A549 (cell line): Measurements from ENCODE around the gene USP30.

ENCODE experiments used
- FOSB ChIP-seq: fragments of 250-450 bp; sonication (Bioruptor Pico); IDR thresholded peaks from 2 replicates; pipeline ENCODE4 v1.5.0; 2020; ENCODE audit warnings: mild to moderate bottlenecking, moderate library complexity
- FOSL2 ChIP-seq, 2 experiments: fragments of 450-650 bp in 1 of 2; fragments of >200 bp in 1 of 2; sonication (Bioruptor Twin) in 1 of 2; formaldehyde crosslinking; IDR thresholded peaks; 2 replicates each; pipeline versions ENCODE4 v1.5.0 to v1.6.1; 2016 to 2020; ENCODE audit warnings: mild to moderate bottlenecking in 1 of 2, moderate library complexity in 1 of 2
- NFE2L2 ChIP-seq: fragments of 150-350 bp; conservative IDR thresholded peaks from 2 replicates; pipeline ENCODE4 v1.6.1; 2014; ENCODE audit warnings: low read length
- POLR2A ChIP-seq: IDR thresholded peaks from 2 replicates; pipeline ENCODE4 v1.6.1; 2012; ENCODE audit warnings: mild to moderate bottlenecking, low read length
- RCOR1 ChIP-seq: fragments of 150-350 bp; IDR thresholded peaks from 2 replicates; pipeline ENCODE4 v1.6.1; 2014; ENCODE audit warnings: antibody characterized with exemption, low read length, low read depth
- RFX5 ChIP-seq: fragments of 450-650 bp; IDR thresholded peaks from 2 replicates; pipeline ENCODE4 v1.7.1; 2014; ENCODE audit warnings: antibody characterized with exemption, mild to moderate bottlenecking, moderate library complexity
- TF ChIP-seq, protein P1 (sequence below): fragments of >200 bp; sonication (Bioruptor Twin); formaldehyde crosslinking; IDR thresholded peaks from 3 replicates; pipeline ENCODE4 v1.6.1; 2016
- TF ChIP-seq, protein P2 (sequence below): fragments of >200 bp; sonication (Bioruptor Twin); formaldehyde crosslinking; IDR thresholded peaks from 3 replicates; pipeline ENCODE4 v1.5.1; 2016
- TF ChIP-seq, protein P3 (sequence below): IDR thresholded peaks from 2 replicates; pipeline ENCODE4 v1.6.1; 2012

DNA sequence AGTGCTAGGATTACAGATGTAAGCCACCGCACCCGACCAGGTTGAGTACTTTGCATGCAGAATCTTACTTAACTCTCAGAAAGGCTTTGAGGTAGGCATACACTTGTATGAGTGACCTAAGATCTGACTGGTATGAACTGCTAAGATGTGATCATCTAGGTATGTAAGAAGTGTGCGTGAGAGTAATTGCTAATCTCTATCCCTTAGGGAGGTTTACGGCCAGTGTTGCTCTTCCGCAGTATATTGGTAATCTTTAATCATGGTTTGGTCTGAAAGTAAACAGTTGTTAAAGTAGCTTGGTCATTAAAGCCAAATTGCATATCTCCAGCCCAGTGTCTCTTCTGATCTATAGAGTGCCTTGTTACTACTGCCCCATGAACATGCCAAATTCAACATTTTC lies 52.8 kb downstream of the USP30 start:
- no peak for TF ChIP-seq POLR2A
- no peak for TF ChIP-seq NFE2L2
- TF ChIP-seq RFX5, result no peak
- TF ChIP-seq, protein P1, sequence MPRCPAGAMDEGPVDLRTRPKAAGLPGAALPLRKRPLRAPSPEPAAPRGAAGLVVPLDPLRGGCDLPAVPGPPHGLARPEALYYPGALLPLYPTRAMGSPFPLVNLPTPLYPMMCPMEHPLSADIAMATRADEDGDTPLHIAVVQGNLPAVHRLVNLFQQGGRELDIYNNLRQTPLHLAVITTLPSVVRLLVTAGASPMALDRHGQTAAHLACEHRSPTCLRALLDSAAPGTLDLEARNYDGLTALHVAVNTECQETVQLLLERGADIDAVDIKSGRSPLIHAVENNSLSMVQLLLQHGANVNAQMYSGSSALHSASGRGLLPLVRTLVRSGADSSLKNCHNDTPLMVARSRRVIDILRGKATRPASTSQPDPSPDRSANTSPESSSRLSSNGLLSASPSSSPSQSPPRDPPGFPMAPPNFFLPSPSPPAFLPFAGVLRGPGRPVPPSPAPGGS, result no peak
- TF ChIP-seq, protein P2, sequence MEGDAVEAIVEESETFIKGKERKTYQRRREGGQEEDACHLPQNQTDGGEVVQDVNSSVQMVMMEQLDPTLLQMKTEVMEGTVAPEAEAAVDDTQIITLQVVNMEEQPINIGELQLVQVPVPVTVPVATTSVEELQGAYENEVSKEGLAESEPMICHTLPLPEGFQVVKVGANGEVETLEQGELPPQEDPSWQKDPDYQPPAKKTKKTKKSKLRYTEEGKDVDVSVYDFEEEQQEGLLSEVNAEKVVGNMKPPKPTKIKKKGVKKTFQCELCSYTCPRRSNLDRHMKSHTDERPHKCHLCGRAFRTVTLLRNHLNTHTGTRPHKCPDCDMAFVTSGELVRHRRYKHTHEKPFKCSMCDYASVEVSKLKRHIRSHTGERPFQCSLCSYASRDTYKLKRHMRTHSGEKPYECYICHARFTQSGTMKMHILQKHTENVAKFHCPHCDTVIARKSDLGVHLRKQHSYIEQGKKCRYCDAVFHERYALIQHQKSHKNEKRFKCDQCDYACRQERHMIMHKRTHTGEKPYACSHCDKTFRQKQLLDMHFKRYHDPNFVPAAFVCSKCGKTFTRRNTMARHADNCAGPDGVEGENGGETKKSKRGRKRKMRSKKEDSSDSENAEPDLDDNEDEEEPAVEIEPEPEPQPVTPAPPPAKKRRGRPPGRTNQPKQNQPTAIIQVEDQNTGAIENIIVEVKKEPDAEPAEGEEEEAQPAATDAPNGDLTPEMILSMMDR, result no peak
- no peak for TF ChIP-seq FOSB (CRISPR knock-in tag)
- TF ChIP-seq RCOR1, result no peak
- TF ChIP-seq, protein P3, sequence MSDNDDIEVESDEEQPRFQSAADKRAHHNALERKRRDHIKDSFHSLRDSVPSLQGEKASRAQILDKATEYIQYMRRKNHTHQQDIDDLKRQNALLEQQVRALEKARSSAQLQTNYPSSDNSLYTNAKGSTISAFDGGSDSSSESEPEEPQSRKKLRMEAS, result no peak
- TF ChIP-seq FOSL2 (IDR thresholded peaks at IDR 0.05), result no peak
- TF ChIP-seq FOSL2 (CRISPR knock-in tag; IDR thresholded peaks at IDR 0.05), result no peak
